Neural cell (in vitro differentiated cells): ENCODE data around the gene LRRC8D. TPM values are rescaled to one million over a fixed set of nuclear protein-coding genes. Genes with fewer than 3 reads are reported as not detected.

ENCODE experiments used
- H2AFZ ChIP-seq: fragments of 200-600, 300-800 bp; sonication (generic), shearing (Covaris generic); 2 replicates; pipeline ENCODE4 v1.6.0; 2014; ENCODE audit warnings: low read depth, mild to moderate bottlenecking, antibody characterized with exemption, low read length, moderate library complexity
- H3F3A ChIP-seq: fragments of 200-600 bp; shearing (Covaris generic); 2 replicates; pipeline ENCODE4 v1.6.1; 2016; ENCODE audit warnings: mild to moderate bottlenecking, moderate library complexity, mixed read lengths, antibody characterized with exemption, low read length; ENCODE audit not compliant: insufficient read depth, poor library complexity, severe bottlenecking
- H3K27ac ChIP-seq: fragments of 200-600, 300-800 bp; sonication (generic), shearing (Covaris generic); 2 replicates; pipeline ENCODE4 v1.5.1; 2014; ENCODE audit warnings: mild to moderate bottlenecking, low read length, moderate library complexity
- H3K27me3 ChIP-seq: fragments of 300-800, 200-600 bp; sonication (generic), shearing (Covaris generic); 2 replicates; pipeline ENCODE4 v1.6.0; 2014; ENCODE audit warnings: mild to moderate bottlenecking, low read depth, low read length, moderate library complexity; ENCODE audit not compliant: insufficient read depth
- H3K36me3 ChIP-seq: fragments of 300-800, 200-600 bp; sonication (generic), shearing (Covaris generic); 2 replicates; pipeline ENCODE4 v1.5.1; 2014; ENCODE audit warnings: mild to moderate bottlenecking, antibody characterized with exemption, low read length, moderate library complexity; ENCODE audit not compliant: insufficient read depth
- H3K4me2 ChIP-seq: fragments of 300-800, 200-600 bp; sonication (generic), shearing (Covaris generic); 2 replicates; pipeline ENCODE4 v1.6.0; 2014; ENCODE audit warnings: mild to moderate bottlenecking, low read length
- H3K4me3 ChIP-seq: fragments of 300-800, 200-600 bp; sonication (generic), shearing (Covaris generic); 2 replicates; pipeline ENCODE4 v1.5.1; 2014; ENCODE audit warnings: mild to moderate bottlenecking, low read length, moderate library complexity
- H3K79me2 ChIP-seq: fragments of 200-600 bp; shearing (Covaris generic); replicated peaks from 2 replicates; pipeline ENCODE4 v1.6.0; 2014; ENCODE audit warnings: mild to moderate bottlenecking, low read length, moderate library complexity; ENCODE audit not compliant: insufficient read depth
- H3K9ac ChIP-seq: fragments of 300-800, 200-600 bp; sonication (generic), shearing (Covaris generic); 2 replicates; pipeline ENCODE4 v1.6.1; 2016; ENCODE audit warnings: mild to moderate bottlenecking, low read length, mixed read lengths
- H3K9me2 ChIP-seq: fragments of 200-600 bp; shearing (Covaris generic); 2 replicates; pipeline ENCODE4 v1.6.1; 2016; ENCODE audit warnings: mild to moderate bottlenecking, low read length, mixed read lengths; ENCODE audit not compliant: insufficient read depth
- H3K9me3 ChIP-seq: fragments of 200-600, 300-800 bp; sonication (generic), shearing (Covaris generic); 2 replicates; pipeline ENCODE4 v1.6.1; 2016; ENCODE audit warnings: mild to moderate bottlenecking, mixed run types, low read length, moderate library complexity, mixed read lengths
- H4K20me1 ChIP-seq: fragments of 200-600 bp; shearing (Covaris generic); 2 replicates; pipeline ENCODE4 v1.6.1; 2016; ENCODE audit warnings: mild to moderate bottlenecking, mixed run types; ENCODE audit not compliant: insufficient read depth
- CTCF ChIP-seq: fragments of 450-650 bp; IDR thresholded peaks from 2 replicates; pipeline ENCODE4 v1.5.1; 2014; ENCODE audit warnings: antibody characterized with exemption, mild to moderate bottlenecking, moderate library complexity; ENCODE audit not compliant: poor library complexity, severe bottlenecking
- EP300 ChIP-seq: fragments of 450-650 bp; conservative IDR thresholded peaks from 2 replicates; pipeline ENCODE4 v1.6.1; 2014; ENCODE audit warnings: antibody characterized with exemption, mild to moderate bottlenecking, moderate library complexity; ENCODE audit not compliant: poor library complexity, severe bottlenecking
- EZH2 ChIP-seq: fragments of 200-600, 300-800 bp; shearing (Covaris generic), sonication (generic); IDR thresholded peaks from 2 replicates; pipeline ENCODE4 v1.6.1; 2014; ENCODE audit warnings: antibody characterized with exemption, low read length, borderline replicate concordance, mild to moderate bottlenecking; ENCODE audit not compliant: insufficient read depth, poor library complexity, severe bottlenecking
- MXI1 ChIP-seq: fragments of 450-650 bp; conservative IDR thresholded peaks from 2 replicates; pipeline ENCODE4 v1.6.1; 2014; ENCODE audit warnings: antibody characterized with exemption, mild to moderate bottlenecking; ENCODE audit not compliant: poor library complexity, severe bottlenecking
- POLR2AphosphoS5 ChIP-seq: IDR thresholded peaks from 2 replicates; pipeline ENCODE4 v1.6.1; 2012
- RAD21 ChIP-seq: fragments of 450-650 bp; conservative IDR thresholded peaks from 2 replicates; pipeline ENCODE4 v1.6.1; 2014; ENCODE audit warnings: antibody characterized with exemption, mild to moderate bottlenecking, moderate library complexity
- REST ChIP-seq: IDR thresholded peaks from 2 replicates; pipeline ENCODE4 v1.6.1; 2012; ENCODE audit warnings: borderline replicate concordance
- SMC3 ChIP-seq: fragments of 450-650 bp; conservative IDR thresholded peaks from 2 replicates; pipeline ENCODE4 v1.6.1; 2014; ENCODE audit warnings: antibody characterized with exemption, mild to moderate bottlenecking, moderate library complexity; ENCODE audit not compliant: poor library complexity
- TAF1 ChIP-seq: IDR thresholded peaks from 2 replicates; pipeline ENCODE4 v1.6.1; 2012; ENCODE audit warnings: low read depth
- polyA plus RNA-seq: library from polyadenylated mRNA; depleted of rRNA; stranded (reverse); fragments of >200 nt; gene quantifications from 2 replicates; pipeline ENCODE4 v1.2.3, GENCODE V29; 2014

LRRC8D gene
- polyA plus RNA-seq, 1 donor from 2014 or later = 43.7 TPM

GRCh38 chr1:89850844-89851415 lies 30.1 kb downstream of the LRRC8D start:
- H3K27ac ChIP-seq = no peak overlapping the region
- H2AFZ ChIP-seq = no peak overlapping the region
- H3K79me2 ChIP-seq = no peaks in the 10 kb centered on the region
- H3K9ac ChIP-seq = no peak overlapping the region
- H4K20me1 ChIP-seq = no peaks in the 10 kb centered on the region
- H3K36me3 ChIP-seq = peaks cover 6% of the 10 kb centered on the region
- H3K27me3 ChIP-seq = no peaks in the 10 kb centered on the region
- no peaks in the 10 kb centered on the region for H3K9me2 ChIP-seq
- H3K9me3 ChIP-seq = no peaks in the 10 kb centered on the region
- no peaks in the 10 kb centered on the region for H3F3A ChIP-seq
- H3K4me2 ChIP-seq = no peak overlapping the region
- H3K4me3 ChIP-seq = no peak overlapping the region
- TF ChIP-seq RAD21 (no peak), MXI1 (no peak), REST (no peak), EP300 (no peak), POLR2AphosphoS5 (no peak), TAF1 (no peak), SMC3 (no peak), EZH2 (no peak), CTCF (no peak)

GRCh38 chr1:89854140-89854539 lies 33.3 kb downstream of the LRRC8D start:
- no peak overlapping the region for H2AFZ ChIP-seq

More at GRCh38 chr1:89854140-89854539, 33.3 kb downstream of the LRRC8D start:
- Histone ChIP-seq H3K9me2 (no peaks in the 10 kb centered on the region), H3K9me3 (no peaks in the 10 kb centered on the region), H3K27ac (no peak overlapping the region), H3K4me2 (no peak overlapping the region), H3K27me3 (no peaks in the 10 kb centered on the region), H3K4me3 (no peak overlapping the region), H3K79me2 (no peaks in the 10 kb centered on the region), H3F3A (no peaks in the 10 kb centered on the region), H3K36me3 (peaks cover 4% of the 10 kb centered on the region), H3K9ac (no peak overlapping the region), H4K20me1 (no peaks in the 10 kb centered on the region)
- TF ChIP-seq POLR2AphosphoS5 = no peak
